Activated T-cell treated with anti-CD3 and anti-CD28 coated beads, Interleukin-2, amount 50 U/mL, for 48 hours (primary cell): ENCODE measurements around the gene TESMIN.

Experiments used
- DNase-seq, 2 experiments: peaks; one replicate each; pipeline ENCODE4 v3.0.0-alpha.2; 2020

The TESMIN gene

GRCh38 chr11:68680541-68681231 is 70.6 kb downstream of the TESMIN start:
- DNase-seq = no peak

- DNase-seq = no peak
Measured at GRCh38 chr11:68678031-68678441, 73.3 kb downstream of the TESMIN start.

- no peak for DNase-seq
Measured at GRCh38 chr11:68677432-68677831, 73.9 kb downstream of the TESMIN start.

- no peak for DNase-seq
Measured at GRCh38 chr11:68674461-68674860, 76.9 kb downstream of the TESMIN start.

- DNase-seq = no peak
Measured at GRCh38 chr11:68673991-68674390, 77.3 kb downstream of the TESMIN start.

- DNase-seq = no peak
Measured at GRCh38 chr11:68673306-68673945, 77.9 kb downstream of the TESMIN start.

GRCh38 chr11:68670208-68670992 is 80.9 kb downstream of the TESMIN start:
- no peak for DNase-seq

- DNase-seq = no peak
Measured at GRCh38 chr11:68669301-68670090, 81.8 kb downstream of the TESMIN start.

- DNase-seq = no peak
Measured at GRCh38 chr11:68667511-68668500, 83.5 kb downstream of the TESMIN start.

GRCh38 chr11:68666849-68667248 is 84.5 kb downstream of the TESMIN start:
- DNase-seq = no peak

GRCh38 chr11:68665436-68665835 is 85.9 kb downstream of the TESMIN start:
- no peak for DNase-seq

GRCh38 chr11:68664906-68665305 is 86.4 kb downstream of the TESMIN start:
- DNase-seq = no peak

GRCh38 chr11:68664141-68664540 is 87.2 kb downstream of the TESMIN start:
- DNase-seq = no peak

GRCh38 chr11:68663482-68664010 is 87.8 kb downstream of the TESMIN start:
- DNase-seq = no peak

GRCh38 chr11:68661697-68662603 is 89.4 kb downstream of the TESMIN start:
- DNase-seq = no peak

- no peak for DNase-seq
Measured at GRCh38 chr11:68661014-68661413, 90.3 kb downstream of the TESMIN start.

- DNase-seq = no peak
Measured at GRCh38 chr11:68660066-68660810, 91.1 kb downstream of the TESMIN start.

- no peak for DNase-seq
Measured at GRCh38 chr11:68659158-68659921, 92.0 kb downstream of the TESMIN start.

GRCh38 chr11:68658661-68659060 is 92.7 kb downstream of the TESMIN start:
- no peak for DNase-seq
